Left renal cortex interstitium (tissue), 4 donors: ENCODE data around the gene RAB31. TPM values are rescaled to one million over a fixed set of nuclear protein-coding genes. Genes with fewer than 3 reads are reported as not detected.
"Not testable (repeated sequence)": the region's sequence is repeated elsewhere in the genome, so short reads cannot be mapped to it uniquely, and the experiment has no call there.

Experiments used
- DNase-seq, 4 donors: peaks; one replicate each; pipeline ENCODE4 v3.0.0-alpha.2; 2013; ENCODE audit warnings: low read depth in 4 of 4, low spot score in 2 of 4, missing footprints in 1 of 4
- polyA plus RNA-seq, 4 donors: library from polyadenylated mRNA; unstranded; fragments of 120-200 nt; gene quantifications; one replicate each; pipeline ENCODE4 v1.2.1, GENCODE V29; 2013; ENCODE audit not compliant: insufficient read length in 4 of 4

Gene RAB31
- polyA plus RNA-seq, 4 donors = 26.1 to 32.5 (median 29.7) TPM

DNA sequence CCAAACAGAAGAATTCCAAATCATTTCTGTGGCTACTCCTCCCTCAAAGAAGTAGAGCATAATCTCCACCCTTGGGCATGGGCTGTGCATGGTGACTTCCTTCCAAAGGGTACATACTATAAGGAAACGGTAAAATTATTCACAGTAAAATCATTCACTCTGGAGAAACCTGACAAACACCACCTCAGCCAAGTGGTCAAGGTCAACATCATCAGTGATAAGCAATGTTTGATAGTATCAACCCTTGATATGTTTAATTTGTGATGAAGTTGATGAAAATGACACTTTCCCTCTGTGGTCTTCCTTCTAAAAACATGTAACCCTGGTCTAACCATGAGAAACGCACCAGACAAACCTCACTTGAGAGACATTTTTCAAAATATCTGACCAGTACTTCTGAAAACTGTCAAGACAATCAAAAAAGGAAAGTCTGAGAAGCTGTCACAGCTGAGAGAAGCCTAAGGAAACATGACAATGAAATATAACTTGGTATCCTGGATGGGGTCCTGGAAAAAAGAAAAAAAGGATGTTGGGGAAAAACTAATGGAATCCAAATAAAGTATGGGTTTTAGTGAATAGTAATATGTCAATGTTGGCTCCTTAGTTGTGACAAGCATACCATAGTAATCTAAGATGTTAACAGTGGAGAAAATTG, 168.2 kb downstream of the RAB31 start:
- DNase-seq = no peak

GRCh38 chr18:9876867-9877654, 169.0 kb downstream of the RAB31 start:
- no peak for DNase-seq

DNA sequence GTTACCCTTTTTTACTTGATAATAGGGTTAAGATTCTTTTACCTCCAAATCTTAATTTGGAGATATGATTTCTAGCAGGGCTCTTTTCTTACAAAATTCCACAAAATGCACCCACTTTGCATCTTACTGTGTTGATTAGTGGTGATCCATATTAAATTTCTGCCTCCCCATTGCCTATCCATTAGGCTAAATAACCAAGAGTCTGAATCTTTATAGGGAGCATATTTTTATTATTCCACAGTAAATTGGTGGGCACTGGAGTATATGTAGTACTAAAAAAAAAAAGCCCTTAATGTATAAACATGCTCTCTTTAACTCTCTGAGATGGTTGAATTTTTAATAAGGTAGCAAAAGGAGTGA, 169.5 kb downstream of the RAB31 start:
- DNase-seq = no peak

DNA sequence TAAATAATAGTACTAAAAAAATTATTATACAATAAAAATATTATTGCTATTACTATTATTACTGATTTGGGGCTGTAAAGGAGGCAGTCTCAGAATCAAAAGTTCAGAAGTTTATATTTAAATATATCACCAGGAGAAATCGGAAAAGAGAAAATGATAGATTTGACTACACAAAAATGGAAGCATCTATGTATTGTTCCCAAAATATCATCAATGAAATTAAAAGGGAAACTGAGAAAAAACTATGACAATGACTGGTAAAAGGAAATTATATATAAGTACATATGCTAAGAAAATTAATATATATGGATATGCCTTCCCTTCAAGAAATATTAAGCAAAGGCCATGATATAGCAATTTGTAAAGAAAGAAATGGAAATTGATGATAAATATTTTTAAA, 170.0 kb downstream of the RAB31 start:
- DNase-seq = no peak

DNA sequence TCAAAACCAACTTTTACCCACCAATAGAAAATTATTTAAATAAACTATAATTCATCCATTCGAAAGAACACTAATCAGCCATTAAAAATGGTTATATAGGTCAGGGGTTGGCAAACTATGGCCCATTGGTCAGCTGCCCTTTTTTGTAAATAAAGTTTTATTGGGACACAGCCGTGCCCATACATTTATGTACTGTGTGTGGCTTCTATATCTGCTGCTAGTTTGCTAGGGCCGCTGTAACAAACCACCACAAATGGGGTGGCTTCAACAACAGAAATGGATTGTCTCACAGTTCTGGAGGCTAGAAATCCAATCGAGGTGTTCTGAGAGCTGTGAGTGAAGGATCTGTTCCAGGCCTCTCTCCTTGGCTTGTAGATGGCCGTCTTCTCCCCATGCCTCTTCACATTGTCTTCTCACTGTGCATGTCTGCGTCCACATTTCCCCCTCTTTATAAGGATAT, 170.7 kb downstream of the RAB31 start:
- DNase-seq = no peak

DNA sequence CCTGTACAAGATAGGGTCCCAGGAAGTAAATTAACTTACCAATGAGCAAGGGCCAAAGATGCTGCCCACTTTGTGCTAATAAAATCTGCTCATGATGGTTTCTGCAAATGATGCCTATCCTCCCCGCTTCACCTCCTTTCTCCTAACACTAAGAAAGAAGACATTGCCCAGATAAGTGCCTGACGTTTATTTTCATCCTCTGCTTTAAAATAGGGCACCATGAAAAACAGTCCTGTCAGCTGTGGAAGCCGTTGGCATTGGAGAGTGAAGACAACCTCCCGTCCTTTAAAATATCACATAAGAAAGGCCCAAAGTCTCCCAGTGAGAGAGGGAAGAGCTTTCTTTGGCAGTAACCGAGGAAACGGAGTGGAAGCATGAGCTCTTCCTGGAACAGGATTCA, 176.0 kb downstream of the RAB31 start:
- no peak for DNase-seq

GRCh38 chr18:9884532-9885140, 176.5 kb downstream of the RAB31 start:
- no peak for DNase-seq

DNA sequence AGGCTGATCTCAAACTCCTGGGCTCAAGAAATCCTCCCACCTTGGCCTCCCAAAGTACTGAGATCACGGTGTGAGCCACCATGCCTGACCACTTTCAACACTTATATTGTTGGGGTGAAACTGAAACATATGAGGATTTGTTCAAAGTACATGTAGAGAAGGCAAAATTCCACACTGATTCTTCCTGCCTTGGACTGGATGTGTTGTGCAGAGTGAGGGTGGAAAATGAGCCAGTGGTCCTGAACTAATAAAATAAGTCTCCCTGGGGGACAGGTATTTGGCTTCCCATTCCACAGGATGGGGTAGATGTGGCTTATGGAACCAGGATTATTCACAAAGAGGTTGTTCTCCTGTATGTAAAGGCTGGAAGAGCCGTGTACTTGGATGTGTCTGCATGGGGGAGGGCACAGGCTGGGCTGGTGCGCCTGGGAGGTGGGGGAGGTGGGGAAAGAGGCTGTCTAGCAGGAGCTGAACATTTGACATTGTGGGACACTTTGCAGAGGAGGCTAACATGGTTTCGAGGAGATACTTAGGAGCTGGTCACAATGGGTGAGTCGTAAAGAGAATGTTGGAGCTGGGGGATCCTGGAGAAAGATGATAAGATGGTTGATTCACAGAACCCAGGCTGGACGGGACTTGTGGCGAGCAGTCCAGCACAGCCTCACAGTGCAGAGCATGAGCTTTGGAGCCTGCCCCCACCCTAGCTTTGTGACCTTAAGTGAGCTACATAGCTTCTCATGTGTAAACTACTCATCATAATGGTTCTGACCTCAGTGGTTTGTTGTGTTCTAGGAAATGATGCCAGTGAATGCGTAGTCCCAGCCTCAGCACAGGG, 177.3 kb downstream of the RAB31 start, which contains the start of gene TXNDC2:
Gene TXNDC2, plus strand, starts transcription at position 804 of the 835 bp plus-strand sequence. CDS start 708 bp downstream, outside the sequence.
- DNase-seq = no peak

DNA sequence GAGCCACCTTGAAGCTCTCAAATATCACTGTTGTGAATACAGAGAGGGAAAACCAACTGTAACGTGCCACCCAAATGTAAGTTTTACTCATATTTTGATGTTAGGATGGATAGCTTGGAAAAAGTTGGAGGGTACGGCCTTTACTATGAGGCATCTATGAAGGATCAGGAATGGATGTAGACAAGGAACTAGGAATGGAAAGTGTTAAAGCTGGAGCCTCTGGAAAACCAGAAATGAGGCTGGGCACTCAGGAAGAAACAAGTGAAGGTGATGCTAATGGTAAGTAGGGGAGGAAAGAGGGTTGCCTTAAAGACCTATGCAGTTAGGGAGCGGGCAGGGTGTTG, 177.9 kb downstream of the RAB31 start:
- DNase-seq = no peak

- DNase-seq = no peak
These were observed 179.9 kb downstream of the RAB31 start for GRCh38 chr18:9887992-9888391.

DNA sequence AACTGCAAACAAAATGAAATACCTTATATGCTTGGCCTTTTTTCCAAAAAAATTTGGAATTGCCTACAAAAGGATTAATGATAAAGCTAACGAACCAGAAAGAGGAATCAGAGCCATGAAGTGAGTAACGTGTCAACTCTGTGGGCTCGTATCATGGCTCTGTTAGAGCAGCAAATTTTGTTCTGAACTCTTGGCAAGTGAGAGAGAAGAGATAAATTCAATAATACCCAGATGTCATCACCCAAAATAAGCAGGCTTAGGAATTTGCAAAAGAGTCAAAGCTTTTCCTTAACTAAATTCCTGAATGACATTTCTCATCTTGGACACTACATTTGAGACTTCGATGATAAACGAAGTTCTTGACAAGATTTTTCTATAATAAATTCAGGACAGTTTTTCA, 182.1 kb downstream of the RAB31 start:
- DNase-seq = no peak

- DNase-seq = no peak
These were observed 182.9 kb downstream of the RAB31 start for GRCh38 chr18:9890957-9891356.

GRCh38 chr18:9891515-9891914, 183.4 kb downstream of the RAB31 start:
- DNase-seq = not testable (repeated sequence)

GRCh38 chr18:9894454-9895068, 186.5 kb downstream of the RAB31 start:
- no peak for DNase-seq

GRCh38 chr18:9897129-9897528, 189.0 kb downstream of the RAB31 start:
- no peak for DNase-seq

DNA sequence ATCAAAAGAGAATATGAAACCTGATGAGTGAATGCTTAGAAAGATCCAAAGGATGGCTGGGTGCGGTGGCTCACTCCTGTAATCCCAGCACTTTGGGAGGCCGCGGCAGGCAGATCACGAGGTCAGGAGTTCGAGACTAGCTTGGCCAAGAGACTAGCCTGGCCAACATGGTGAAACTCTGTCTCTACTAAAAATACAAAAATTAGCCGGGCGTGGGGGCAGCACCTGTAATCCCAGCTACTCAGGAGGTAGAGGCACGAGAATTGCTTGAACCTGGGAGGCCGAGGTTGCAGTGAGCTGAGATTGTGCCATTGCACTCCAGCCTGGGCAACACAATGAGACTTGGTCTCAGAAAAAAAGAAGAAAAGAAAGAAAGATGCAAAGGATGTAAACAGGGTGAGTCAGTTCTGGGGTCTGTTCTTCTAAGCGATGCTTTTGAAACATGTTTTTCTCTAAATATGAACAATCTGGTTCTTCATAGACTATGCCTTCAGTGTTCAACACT, 189.7 kb downstream of the RAB31 start:
- not testable (repeated sequence) for DNase-seq

GRCh38 chr18:9898792-9899549, 190.9 kb downstream of the RAB31 start:
- no peak for DNase-seq

DNA sequence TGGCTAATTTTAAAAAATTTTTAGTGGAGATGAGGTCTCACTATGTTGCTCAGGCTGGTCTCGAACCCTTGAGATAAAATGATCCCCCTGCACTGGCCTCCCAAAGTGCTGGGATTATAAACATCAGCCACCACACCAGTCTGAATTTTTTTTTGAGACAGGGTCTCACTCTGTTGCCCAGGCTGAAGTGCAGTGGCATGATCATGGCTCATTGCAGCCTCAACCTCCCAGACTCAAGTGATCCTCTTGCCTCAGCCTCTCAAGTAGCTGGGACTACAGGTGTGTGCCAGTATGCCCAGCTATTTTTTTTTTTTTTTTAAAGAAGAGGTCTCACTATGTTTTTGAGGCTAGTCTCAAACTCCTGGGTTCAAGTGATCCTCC, 191.4 kb downstream of the RAB31 start:
- DNase-seq = not testable (repeated sequence)

- DNase-seq = no peak
These were observed 192.6 kb downstream of the RAB31 start for GRCh38 chr18:9900699-9901098.

DNA sequence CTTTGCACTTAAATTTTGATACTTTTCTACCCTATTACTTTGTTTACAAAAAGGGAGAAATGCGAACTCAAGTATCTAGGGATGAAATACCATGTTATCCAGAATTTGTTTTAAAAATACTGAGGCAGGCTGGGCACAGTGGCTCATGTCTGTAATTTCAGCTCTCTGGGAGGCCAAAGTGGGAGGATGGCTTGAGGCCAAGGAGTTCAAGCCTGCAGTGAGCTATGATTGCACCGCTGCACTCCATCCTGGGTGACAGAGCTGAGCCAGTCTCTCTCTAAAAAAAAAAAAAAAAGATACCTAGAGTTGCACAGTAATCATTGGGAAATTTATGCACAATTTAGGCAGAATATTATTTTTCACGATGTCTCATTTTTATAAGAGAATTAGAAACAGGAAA, 193.3 kb downstream of the RAB31 start:
- DNase-seq = no peak
